ENCODE data around the gene HNRNPLL.

DNA sequence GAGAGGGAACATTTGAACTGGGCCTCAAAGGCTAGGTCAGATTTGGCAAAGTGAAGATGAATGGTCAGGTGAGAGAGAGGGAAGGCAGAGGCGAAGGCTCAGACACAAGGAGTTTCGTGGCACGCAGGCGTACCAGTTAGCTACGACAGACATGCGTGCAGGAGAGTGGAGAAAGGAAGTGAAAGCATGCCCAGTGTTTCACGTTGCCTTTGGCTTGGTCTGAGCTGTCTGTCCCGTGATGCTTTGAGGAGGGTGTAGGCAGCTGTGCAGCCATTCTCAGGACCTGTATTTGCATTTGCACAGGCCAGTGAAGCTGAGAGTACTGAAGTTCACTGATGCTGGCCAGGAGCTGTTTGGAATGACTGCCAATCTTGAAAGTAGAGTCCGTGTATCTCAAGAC is 69.5 kb downstream of the HNRNPLL start:
- TF ChIP-seq RXRA (IDR thresholded peaks at IDR 0.05; ENCODE audit: insufficient read depth, low read depth, low read length) = no peak
- no peak for TF ChIP-seq JUND (IDR thresholded peaks at IDR 0.05; ENCODE audit: low read length)
- TF ChIP-seq CREB1 (IDR thresholded peaks at IDR 0.05) = no peak
- no peak for TF ChIP-seq EZH2 (IDR thresholded peaks at IDR 0.05; ENCODE audit: low read depth, low read length, severe bottlenecking)
- TF ChIP-seq MAFK (IDR thresholded peaks at IDR 0.05; ENCODE audit: low read depth, low read length) = no peak
- TF ChIP-seq, protein P1, sequence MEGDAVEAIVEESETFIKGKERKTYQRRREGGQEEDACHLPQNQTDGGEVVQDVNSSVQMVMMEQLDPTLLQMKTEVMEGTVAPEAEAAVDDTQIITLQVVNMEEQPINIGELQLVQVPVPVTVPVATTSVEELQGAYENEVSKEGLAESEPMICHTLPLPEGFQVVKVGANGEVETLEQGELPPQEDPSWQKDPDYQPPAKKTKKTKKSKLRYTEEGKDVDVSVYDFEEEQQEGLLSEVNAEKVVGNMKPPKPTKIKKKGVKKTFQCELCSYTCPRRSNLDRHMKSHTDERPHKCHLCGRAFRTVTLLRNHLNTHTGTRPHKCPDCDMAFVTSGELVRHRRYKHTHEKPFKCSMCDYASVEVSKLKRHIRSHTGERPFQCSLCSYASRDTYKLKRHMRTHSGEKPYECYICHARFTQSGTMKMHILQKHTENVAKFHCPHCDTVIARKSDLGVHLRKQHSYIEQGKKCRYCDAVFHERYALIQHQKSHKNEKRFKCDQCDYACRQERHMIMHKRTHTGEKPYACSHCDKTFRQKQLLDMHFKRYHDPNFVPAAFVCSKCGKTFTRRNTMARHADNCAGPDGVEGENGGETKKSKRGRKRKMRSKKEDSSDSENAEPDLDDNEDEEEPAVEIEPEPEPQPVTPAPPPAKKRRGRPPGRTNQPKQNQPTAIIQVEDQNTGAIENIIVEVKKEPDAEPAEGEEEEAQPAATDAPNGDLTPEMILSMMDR (IDR thresholded peaks at IDR 0.05; ENCODE audit: control extremely low read depth in 1 of 3, insufficient read depth in 1 of 3, low read depth in 1 of 3, low read length in 3 of 3) = no peak
- no peak for TF ChIP-seq SP1 (IDR thresholded peaks at IDR 0.05; ENCODE audit: low read depth, low read length)
- TF ChIP-seq RAD21 (IDR thresholded peaks at IDR 0.05 in 1 of 2, conservative IDR thresholded peaks at IDR 0.05 in 1 of 2; ENCODE audit: low read depth in 2 of 2, low read length in 2 of 2) = no peak
- TF ChIP-seq TAF1 (IDR thresholded peaks at IDR 0.05; ENCODE audit: low read depth, low read length) = no peak
- no peak for TF ChIP-seq YY1 (IDR thresholded peaks at IDR 0.05; ENCODE audit: low read depth, low read length)
- no peak for TF ChIP-seq RFX5 (IDR thresholded peaks at IDR 0.05; ENCODE audit: borderline replicate concordance, low read depth, low read length)

All from H1 (cell line).